ENCODE results near the gene TUBB3. TPM values are rescaled to one million over a fixed set of nuclear protein-coding genes. Genes with fewer than 3 reads are reported as not detected.
"Not testable (repeated sequence)": the region's sequence is repeated elsewhere in the genome, so short reads cannot be mapped to it uniquely, and the experiment has no call there.

Gene TUBB3
- total and polyA plus RNA-seq, 12 donors: 0.53 to 10.6 (median 0.96) TPM

GRCh38 chr16:89966756-89967155, 43.6 kb downstream of the TUBB3 start:
- H3K4me1 ChIP-seq: peaks cover 0 to 22% (median 16%) of the 10 kb centered on the region in 9 donors
- no peak for DNase-seq
- no peak overlapping the region for H3K27ac ChIP-seq
- TF ChIP-seq, protein P1, sequence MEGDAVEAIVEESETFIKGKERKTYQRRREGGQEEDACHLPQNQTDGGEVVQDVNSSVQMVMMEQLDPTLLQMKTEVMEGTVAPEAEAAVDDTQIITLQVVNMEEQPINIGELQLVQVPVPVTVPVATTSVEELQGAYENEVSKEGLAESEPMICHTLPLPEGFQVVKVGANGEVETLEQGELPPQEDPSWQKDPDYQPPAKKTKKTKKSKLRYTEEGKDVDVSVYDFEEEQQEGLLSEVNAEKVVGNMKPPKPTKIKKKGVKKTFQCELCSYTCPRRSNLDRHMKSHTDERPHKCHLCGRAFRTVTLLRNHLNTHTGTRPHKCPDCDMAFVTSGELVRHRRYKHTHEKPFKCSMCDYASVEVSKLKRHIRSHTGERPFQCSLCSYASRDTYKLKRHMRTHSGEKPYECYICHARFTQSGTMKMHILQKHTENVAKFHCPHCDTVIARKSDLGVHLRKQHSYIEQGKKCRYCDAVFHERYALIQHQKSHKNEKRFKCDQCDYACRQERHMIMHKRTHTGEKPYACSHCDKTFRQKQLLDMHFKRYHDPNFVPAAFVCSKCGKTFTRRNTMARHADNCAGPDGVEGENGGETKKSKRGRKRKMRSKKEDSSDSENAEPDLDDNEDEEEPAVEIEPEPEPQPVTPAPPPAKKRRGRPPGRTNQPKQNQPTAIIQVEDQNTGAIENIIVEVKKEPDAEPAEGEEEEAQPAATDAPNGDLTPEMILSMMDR (IDR thresholded peaks at IDR 0.05): no peak
- H3K9me3 ChIP-seq: peaks cover 0 to 17% (median 0%) of the 10 kb centered on the region in 11 donors
- peaks cover 0 to 64% (median 3%) of the 10 kb centered on the region in 9 donors for H3K36me3 ChIP-seq
- intact Hi-C loops (cut with DNase I): loop anchor here in 1 of 10 donors (5.0 kb wide), 1 partner anchor 34 kb away; no protein-coding TSS in a partner anchor
- WGBS, 2 donors: 77 to 82% methylated on average over 9 of the region's 9 CpGs
- no peaks in the 10 kb centered on the region for H3K27me3 ChIP-seq
- no peak overlapping the region for H3K4me3 ChIP-seq
- no peak for ATAC-seq

GRCh38 chr16:89967436-89967835, 44.3 kb downstream of the TUBB3 start:
- DNase-seq, ATAC-seq, H3K27me3 ChIP-seq, H3K4me3 ChIP-seq: not testable (repeated sequence)
- Histone ChIP-seq H3K36me3 (peaks cover 0 to 57% (median 0%) of the 10 kb centered on the region in 9 donors), H3K4me1 (peaks cover 3 to 26% (median 21%) of the 10 kb centered on the region in 9 donors), H3K9me3 (peaks cover 0 to 17% (median 0%) of the 10 kb centered on the region in 11 donors), H3K27ac (peak overlapping the region in 1 of 10 donors; percentile 0)
- intact Hi-C loops (cut with DNase I): loop anchor here in 1 of 10 donors (5.0 kb wide), 1 partner anchor 35 kb away; no protein-coding TSS in a partner anchor
- WGBS, 2 donors: 88 to 95% methylated on average over 5 of the region's 5 CpGs

DNA sequence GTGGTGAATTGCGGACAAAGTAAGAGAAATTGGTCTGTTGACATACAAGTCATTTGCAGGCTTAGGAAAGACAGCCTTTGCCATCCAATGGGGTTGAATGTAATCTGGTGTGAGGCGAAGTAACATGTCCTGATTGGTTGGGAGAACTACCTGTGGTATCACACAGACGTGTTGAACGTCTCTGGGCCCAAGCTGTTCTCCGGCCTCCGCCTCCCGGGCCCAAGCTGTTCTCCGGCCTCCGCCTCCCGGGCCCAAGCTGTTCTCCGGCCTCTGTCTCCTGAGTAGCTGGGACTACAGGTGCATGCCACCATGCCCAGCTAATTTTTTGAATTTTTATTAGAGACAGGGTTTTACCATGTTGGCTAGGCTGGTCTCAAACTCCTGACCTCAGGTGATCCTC, 44.9 kb downstream of the TUBB3 start:
- ATAC-seq, H3K4me3 ChIP-seq, H3K27me3 ChIP-seq, DNase-seq: not testable (repeated sequence)
- H3K36me3 ChIP-seq: peaks cover 0 to 51% (median 0%) of the 10 kb centered on the region in 9 donors
- H3K9me3 ChIP-seq: peaks cover 0 to 17% (median 0%) of the 10 kb centered on the region in 11 donors
- H3K27ac ChIP-seq: peak overlapping the region in 1 of 10 donors; percentile 0
- intact Hi-C loops (cut with DNase I): loop anchor here in 1 of 10 donors (5.0 kb wide), 1 partner anchor 36 kb away; no protein-coding TSS in a partner anchor
- H3K4me1 ChIP-seq: peaks cover 3 to 26% (median 22%) of the 10 kb centered on the region in 9 donors
- 88 to 90% methylated on average over 11 of the region's 11 CpGs for WGBS, 2 donors

DNA sequence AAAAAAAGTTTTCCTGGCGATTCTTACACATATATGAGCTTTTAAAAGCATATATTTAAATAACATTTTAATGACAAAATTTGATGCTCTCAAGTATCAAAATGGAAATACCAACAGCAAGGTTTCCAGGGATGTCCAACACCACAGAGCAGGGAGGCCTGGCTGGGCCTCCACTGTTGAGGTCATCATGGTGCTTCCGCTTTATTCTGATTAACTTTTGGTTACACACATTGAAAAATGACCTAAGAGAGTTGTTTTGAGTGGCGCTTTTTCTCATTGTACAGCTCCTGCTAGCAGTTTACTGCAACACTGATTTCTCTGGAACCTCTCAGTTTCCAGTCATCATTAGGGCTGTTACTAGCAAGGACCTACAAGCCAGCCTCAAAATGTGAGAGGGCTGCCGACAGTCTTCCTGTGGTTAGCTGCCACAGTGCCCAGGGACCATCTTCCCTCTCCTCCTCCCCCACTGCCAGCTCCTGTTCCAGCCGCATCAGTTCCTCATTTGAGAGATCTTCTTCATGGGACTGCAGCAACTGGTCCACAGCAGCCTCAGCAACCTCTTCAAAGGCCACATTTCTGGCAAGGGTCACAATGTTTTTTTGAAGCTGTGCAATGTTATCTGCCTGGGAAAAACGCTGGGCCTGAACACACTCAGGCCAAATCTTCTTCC, 46.7 kb downstream of the TUBB3 start:
- peaks cover 0 to 34% (median 0%) of the 10 kb centered on the region in 9 donors for H3K36me3 ChIP-seq
- no peak overlapping the region for H3K4me3 ChIP-seq
- H3K27me3 ChIP-seq: no peaks in the 10 kb centered on the region
- ATAC-seq: no peak
- WGBS, 2 donors: 93 to 99% methylated on average over 6 of the region's 6 CpGs
- H3K9me3 ChIP-seq: peaks cover 0 to 17% (median 0%) of the 10 kb centered on the region in 11 donors
- TF ChIP-seq, protein P1 (IDR thresholded peaks at IDR 0.05): no peak
- DNase-seq: no peak
- peak overlapping the region in 1 of 10 donors; percentile 29 for H3K27ac ChIP-seq
- intact Hi-C loops (cut with DNase I): loop anchor here in 2 of 10 donors (5.0 kb wide), 2 partner anchors 38 to 52 kb away; no protein-coding TSS in a partner anchor
- H3K4me1 ChIP-seq: peaks cover 3 to 43% (median 33%) of the 10 kb centered on the region in 9 donors

- H3K27ac ChIP-seq: peak overlapping the region; percentile 91 to 99 (median 98)
- DNase-seq (peak in 1 of 2 donors; percentile 33), ATAC-seq (peak; percentile 12 to 63 (median 44))
- peaks cover 3 to 45% (median 33%) of the 10 kb centered on the region in 9 donors for H3K4me1 ChIP-seq
- WGBS, 2 donors: 34% methylated on average over 42 of the region's 42 CpGs
- H3K4me3 ChIP-seq: peak overlapping the region; percentile 69 to 99 (median 95)
- H3K36me3 ChIP-seq: peaks cover 0 to 19% (median 0%) of the 10 kb centered on the region in 9 donors
- H3K27me3 ChIP-seq: no peaks in the 10 kb centered on the region
- H3K9me3 ChIP-seq: peaks cover 0 to 17% (median 0%) of the 10 kb centered on the region in 11 donors
- TF ChIP-seq, protein P1 (IDR thresholded peaks at IDR 0.05): no peak
- intact Hi-C loops (cut with DNase I): loop anchor here in 1 of 10 donors (5.0 kb wide), 1 partner anchor 51 kb away; no protein-coding TSS in a partner anchor
Observed at GRCh38 chr16:89971495-89972243, 48.5 kb downstream of the TUBB3 start.
